Lung (tissue), 12 donors: ENCODE results near the gene CUBN. TPM values are rescaled to one million over a fixed set of nuclear protein-coding genes. Genes with fewer than 3 reads are reported as not detected.

Experiments
- ATAC-seq: fragments of 200-7000 bp; cut with Tn5 transposase; one replicate; pipeline ENCODE4 v1.9.1; 2020; ENCODE audit warnings: moderate number of reproducible peaks; ENCODE audit not compliant: insufficient read depth, low FRiP score
- DNase-seq, 3 donors: peaks; one replicate each; pipeline ENCODE4 v3.0.0-alpha.2; 2013 to 2017
- H3K27ac ChIP-seq, 2 donors: one replicate each; pipeline ENCODE4 v1.5.1; 2013; ENCODE audit warnings: mild to moderate bottlenecking in 2 of 2, moderate library complexity in 2 of 2, control low read depth in 1 of 2, inconsistent platforms in 1 of 2, low read depth in 1 of 2, low read length in 1 of 2
- H3K27me3 ChIP-seq, 3 donors: one replicate each; pipeline ENCODE4 v1.5.1; 2013; ENCODE audit warnings: low read length in 2 of 3; ENCODE audit not compliant: control insufficient read depth in 3 of 3, insufficient read depth in 3 of 3
- H3K36me3 ChIP-seq, 4 donors: one replicate each; pipeline ENCODE4 v1.5.1; 2013; ENCODE audit warnings: low read length in 4 of 4, mild to moderate bottlenecking in 1 of 4, moderate library complexity in 1 of 4; ENCODE audit not compliant: control insufficient read depth in 4 of 4, insufficient read depth in 4 of 4
- H3K4me1 ChIP-seq, 5 donors: one replicate each; pipeline ENCODE4 v1.5.1; 2013; ENCODE audit warnings: low read length in 5 of 5, mild to moderate bottlenecking in 2 of 5, moderate library complexity in 1 of 5; ENCODE audit not compliant: control insufficient read depth in 5 of 5, insufficient read depth in 5 of 5
- H3K4me3 ChIP-seq: one replicate; pipeline ENCODE4 v1.5.1; 2013; ENCODE audit warnings: mild to moderate bottlenecking, control low read depth, moderate library complexity
- H3K9ac ChIP-seq, 2 donors: one replicate each; pipeline ENCODE4 v1.5.1; 2013; ENCODE audit warnings: low read length in 2 of 2, control low read depth in 1 of 2; ENCODE audit not compliant: insufficient read depth in 1 of 2
- H3K9me3 ChIP-seq, 4 donors: one replicate each; pipeline ENCODE4 v1.5.1; 2013; ENCODE audit warnings: low read length in 3 of 4, mild to moderate bottlenecking in 1 of 4, moderate library complexity in 1 of 4; ENCODE audit not compliant: control insufficient read depth in 4 of 4, insufficient read depth in 3 of 4
- CTCF ChIP-seq: IDR thresholded peaks from 2 replicates; pipeline ENCODE4 v1.5.1; 2012; ENCODE audit warnings: mild to moderate bottlenecking; ENCODE audit errors: control extremely low read depth, extremely low read depth
- WGBS, 2 donors: extraction: QIAGEN DNeasy Blood & Tissue Kit; methylation state at CpG; one replicate each; pipeline ENCODE4 v1.1.7; 2013; 5-methylcytosine and 5-hydroxymethylcytosine counted together
- polyA plus RNA-seq, 2 donors: library from polyadenylated mRNA; stranded (reverse); fragments of 200-250 nt; gene quantifications; one replicate each; pipeline ENCODE4 v1.2.1, GENCODE V29; 2013
- total RNA-seq, 2 donors: library from RNA; depleted of rRNA in 1 of 2; stranded (reverse); fragments of >200 nt in 1 of 2; gene quantifications; one replicate each; pipeline ENCODE4 v1.2.1, GENCODE V29; 2014 to 2021
- donor health status: control.
- donor health status: control.
- donor health status: Bipolar disorder and iron deficiency.
- donor health status: healthy.
- donor health status: DM: yes; HTN: yes; CAD: no.

CUBN gene
- total and polyA plus RNA-seq, 4 donors, result 0.33 to 5.1 (median 1.0) TPM

GRCh38 chr10:16923726-16924125 lies 205.9 kb downstream of the CUBN start:
- no peak overlapping the region for H3K27ac ChIP-seq
- no peak for TF ChIP-seq CTCF
- no peaks in the 10 kb centered on the region for H3K36me3 ChIP-seq
- ATAC-seq, result no peak
- DNase-seq, result no peak
- H3K9ac ChIP-seq, result no peak overlapping the region
- 97 to 98% methylated on average over 3 of the region's 3 CpGs for WGBS, 2 donors
- no peaks in the 10 kb centered on the region for H3K9me3 ChIP-seq
- no peak overlapping the region for H3K4me3 ChIP-seq
- no peaks in the 10 kb centered on the region for H3K27me3 ChIP-seq
- H3K4me1 ChIP-seq, result peaks cover 0 to 12% (median 0%) of the 10 kb centered on the region in 5 donors

GRCh38 chr10:16923309-16923708 lies 206.3 kb downstream of the CUBN start:
- Histone ChIP-seq H3K4me3 (no peak overlapping the region), H3K9me3 (no peaks in the 10 kb centered on the region), H3K9ac (no peak overlapping the region), H3K4me1 (peaks cover 0 to 12% (median 0%) of the 10 kb centered on the region in 5 donors), H3K36me3 (no peaks in the 10 kb centered on the region), H3K27ac (no peak overlapping the region), H3K27me3 (no peaks in the 10 kb centered on the region)
- ATAC-seq (no peak), DNase-seq (no peak)
- TF ChIP-seq CTCF, result no peak
- WGBS, 2 donors, result 62 to 68% methylated on average over 2 of the region's 2 CpGs

- ATAC-seq (no peak), DNase-seq (peak in 2 of 3 donors; percentile 47 to 56)
- no peaks in the 10 kb centered on the region for H3K36me3 ChIP-seq
- no peaks in the 10 kb centered on the region for H3K27me3 ChIP-seq
- peak overlapping the region in 1 of 2 donors; percentile 19 for H3K27ac ChIP-seq
- no peak for TF ChIP-seq CTCF
- H3K9ac ChIP-seq, result no peak overlapping the region
- WGBS, 2 donors, result 60 to 72% methylated on average over 9 of the region's 9 CpGs
- H3K4me3 ChIP-seq, result no peak overlapping the region
- H3K9me3 ChIP-seq, result no peaks in the 10 kb centered on the region
- H3K4me1 ChIP-seq, result peaks cover 0 to 12% (median 0%) of the 10 kb centered on the region in 5 donors
Observed at GRCh38 chr10:16919121-16919982, 210.3 kb downstream of the CUBN start.
